Keratinocyte (primary cell): ENCODE results near the gene RBM46. TPM values are rescaled to one million over a fixed set of nuclear protein-coding genes. Genes with fewer than 3 reads are reported as not detected.

Experiments
- DNase-seq: peaks from one replicate; pipeline ENCODE4 v3.0.0-alpha.2; 2011; ENCODE audit warnings: low read depth, missing footprints, low spot score
- FAIRE-seq: peaks from 2 replicates; lab custom pipeline; 2011; peaks lifted over from hg19 to GRCh38; lab: Jason Lieb, UNC
- H2AFZ ChIP-seq: 2 replicates; pipeline ENCODE4 v1.6.0; 2012; ENCODE audit warnings: low read length, control low read depth, inconsistent platforms; ENCODE audit not compliant: control insufficient read depth
- H3K27ac ChIP-seq: 2 replicates; pipeline ENCODE4 v1.5.1; 2011; ENCODE audit warnings: low read length; ENCODE audit not compliant: control insufficient read depth, insufficient read depth
- H3K27me3 ChIP-seq: 3 replicates; pipeline ENCODE4 v1.6.0; 2011; ENCODE audit warnings: low read length; ENCODE audit not compliant: control insufficient read depth, insufficient read depth; ENCODE audit errors: extremely low read depth
- H3K36me3 ChIP-seq, 2 experiments: 2 replicates in 1 of 2; 3 replicates in 1 of 2; pipeline ENCODE4 v1.5.1; 2011; ENCODE audit warnings: low read length in 2 of 2, mild to moderate bottlenecking in 1 of 2; ENCODE audit not compliant: control insufficient read depth in 2 of 2, insufficient read depth in 2 of 2; ENCODE audit errors: extremely low read depth in 1 of 2
- H3K4me1 ChIP-seq: 3 replicates; pipeline ENCODE4 v1.5.1; 2011; ENCODE audit warnings: low read length; ENCODE audit not compliant: control insufficient read depth, insufficient read depth; ENCODE audit errors: extremely low read depth
- H3K4me2 ChIP-seq: 3 replicates; pipeline ENCODE4 v1.6.0; 2011; ENCODE audit warnings: low read depth, low read length; ENCODE audit not compliant: control insufficient read depth, insufficient read depth; ENCODE audit errors: extremely low read depth
- H3K4me3 ChIP-seq, 3 experiments: fragments of 200-600 bp in 1 of 3; sonication (generic) in 1 of 3; 2 replicates in 2 of 3; 3 replicates in 1 of 3; pipeline ENCODE4 v1.5.1; 2011 to 2016; ENCODE audit warnings: low read length in 3 of 3, mild to moderate bottlenecking in 3 of 3, control low read depth in 2 of 3, inconsistent platforms in 1 of 3, low read depth in 1 of 3, mixed read lengths in 1 of 3, mixed run types in 1 of 3, moderate library complexity in 1 of 3; ENCODE audit not compliant: control insufficient read depth in 2 of 3, insufficient read depth in 2 of 3; ENCODE audit errors: extremely low read depth in 1 of 3
- H3K79me2 ChIP-seq: 2 replicates; pipeline ENCODE4 v1.6.0; 2012; ENCODE audit warnings: low read length; ENCODE audit not compliant: control insufficient read depth, insufficient read depth
- H3K9ac ChIP-seq: 3 replicates; pipeline ENCODE4 v1.6.0; 2011; ENCODE audit warnings: low read length; ENCODE audit not compliant: control insufficient read depth, insufficient read depth; ENCODE audit errors: extremely low read depth
- H3K9me1 ChIP-seq: 3 replicates; pipeline ENCODE4 v1.6.0; 2011; ENCODE audit warnings: low read length; ENCODE audit not compliant: control insufficient read depth, insufficient read depth; ENCODE audit errors: extremely low read depth
- H3K9me3 ChIP-seq: 2 replicates; pipeline ENCODE4 v1.5.1; 2012; ENCODE audit warnings: low read depth, low read length; ENCODE audit not compliant: control insufficient read depth
- H4K20me1 ChIP-seq: 3 replicates; pipeline ENCODE4 v1.6.0; 2011; ENCODE audit warnings: low read length; ENCODE audit not compliant: control insufficient read depth, insufficient read depth; ENCODE audit errors: extremely low read depth
- EZH2 ChIP-seq: IDR thresholded peaks from one replicate; pipeline ENCODE4 v1.6.1; 2012; ENCODE audit warnings: inconsistent platforms, mild to moderate bottlenecking, low read length, moderate library complexity
- dilution Hi-C: fragments of 300-500 bp; cut with MboI; formaldehyde crosslinking; loops from one replicate; pipeline ENCODE4 v1.7.0; 2020; ENCODE audit warnings: low sequenced_read_pairs; ENCODE audit not compliant: extremely low pct_ligation_motif_present
- polyA plus RNA-seq, 5 experiments: library from polyadenylated mRNA; depleted of rRNA in 3 of 5; stranded (reverse) in 3 of 5; stranded (forward) in 1 of 5; unstranded in 1 of 5; fragments of >200 nt; gene quantifications; 1 replicate in 1 of 5; 2 replicates in 3 of 5; 3 replicates in 1 of 5; pipeline versions ENCODE4 v1.2.1 to v1.2.3, GENCODE V29; 2011 to 2012; ENCODE audit warnings: missing spikeins in 2 of 5, low read depth in 1 of 5, low replicate concordance in 1 of 5
- TF ChIP-seq, protein P1 (sequence below), 3 experiments: IDR thresholded peaks in 1 of 3; conservative IDR thresholded peaks in 1 of 3; optimal IDR thresholded peaks in 1 of 3; 2 replicates in 2 of 3; 3 replicates in 1 of 3; pipeline versions ENCODE3 to v1.5.1; 2011; ENCODE audit warnings: low read length in 3 of 3, mild to moderate bottlenecking in 3 of 3, moderate library complexity in 2 of 3, control low read depth in 1 of 3, inconsistent platforms in 1 of 3; ENCODE audit not compliant: insufficient read depth in 2 of 3; ENCODE audit errors: extremely low read depth in 1 of 3

RBM46 gene
- polyA plus RNA-seq, 1 donor (not counting 4 experiments of a cell fraction or from before 2014, with no cell fraction given): 0.04 TPM

DNA sequence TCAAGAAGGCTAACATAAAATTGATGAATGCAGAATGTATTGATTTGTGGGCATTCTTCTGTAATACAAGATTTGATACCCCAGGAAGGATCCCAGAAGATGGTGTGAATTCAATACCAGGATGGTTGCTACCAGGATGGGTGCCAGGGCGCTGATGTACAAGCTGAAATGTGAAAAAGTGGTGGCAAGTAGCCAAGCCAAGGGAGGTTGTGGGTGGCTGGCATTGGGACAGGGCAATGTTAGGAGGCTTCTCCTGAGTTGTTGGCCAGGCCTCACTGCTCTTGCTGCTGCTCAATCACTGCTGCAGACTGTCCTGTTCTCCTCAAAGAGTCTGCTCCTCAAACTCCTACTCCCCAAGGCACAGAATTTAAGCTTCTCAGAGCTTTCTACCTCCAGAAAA is 77.1 kb downstream of the RBM46 start:
- no peak overlapping the region for H2AFZ ChIP-seq
- no peaks in the 10 kb centered on the region for H3K9me1 ChIP-seq
- no peak overlapping the region for H3K9ac ChIP-seq
- H3K27ac ChIP-seq: no peak overlapping the region
- no peaks in the 10 kb centered on the region for H4K20me1 ChIP-seq
- H3K36me3 ChIP-seq: no peaks in the 10 kb centered on the region
- no peaks in the 10 kb centered on the region for H3K4me1 ChIP-seq
- no peaks in the 10 kb centered on the region for H3K9me3 ChIP-seq
- no peaks in the 10 kb centered on the region for H3K27me3 ChIP-seq
- H3K4me2 ChIP-seq: no peak overlapping the region
- H3K4me3 ChIP-seq: no peak overlapping the region
- no peaks in the 10 kb centered on the region for H3K79me2 ChIP-seq
- DNase-seq (no peak), FAIRE-seq (no peak)
- TF ChIP-seq, protein P1, sequence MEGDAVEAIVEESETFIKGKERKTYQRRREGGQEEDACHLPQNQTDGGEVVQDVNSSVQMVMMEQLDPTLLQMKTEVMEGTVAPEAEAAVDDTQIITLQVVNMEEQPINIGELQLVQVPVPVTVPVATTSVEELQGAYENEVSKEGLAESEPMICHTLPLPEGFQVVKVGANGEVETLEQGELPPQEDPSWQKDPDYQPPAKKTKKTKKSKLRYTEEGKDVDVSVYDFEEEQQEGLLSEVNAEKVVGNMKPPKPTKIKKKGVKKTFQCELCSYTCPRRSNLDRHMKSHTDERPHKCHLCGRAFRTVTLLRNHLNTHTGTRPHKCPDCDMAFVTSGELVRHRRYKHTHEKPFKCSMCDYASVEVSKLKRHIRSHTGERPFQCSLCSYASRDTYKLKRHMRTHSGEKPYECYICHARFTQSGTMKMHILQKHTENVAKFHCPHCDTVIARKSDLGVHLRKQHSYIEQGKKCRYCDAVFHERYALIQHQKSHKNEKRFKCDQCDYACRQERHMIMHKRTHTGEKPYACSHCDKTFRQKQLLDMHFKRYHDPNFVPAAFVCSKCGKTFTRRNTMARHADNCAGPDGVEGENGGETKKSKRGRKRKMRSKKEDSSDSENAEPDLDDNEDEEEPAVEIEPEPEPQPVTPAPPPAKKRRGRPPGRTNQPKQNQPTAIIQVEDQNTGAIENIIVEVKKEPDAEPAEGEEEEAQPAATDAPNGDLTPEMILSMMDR (optimal IDR thresholded peaks at IDR 0.05 in 1 of 3, IDR thresholded peaks at IDR 0.05 in 1 of 3, conservative IDR thresholded peaks at IDR 0.05 in 1 of 3; ENCODE audit: extremely low read depth in 1 of 3, insufficient read depth in 2 of 3, low read length in 3 of 3): no peak
- TF ChIP-seq EZH2: no peak
- dilution Hi-C loops: no loop called here

DNA sequence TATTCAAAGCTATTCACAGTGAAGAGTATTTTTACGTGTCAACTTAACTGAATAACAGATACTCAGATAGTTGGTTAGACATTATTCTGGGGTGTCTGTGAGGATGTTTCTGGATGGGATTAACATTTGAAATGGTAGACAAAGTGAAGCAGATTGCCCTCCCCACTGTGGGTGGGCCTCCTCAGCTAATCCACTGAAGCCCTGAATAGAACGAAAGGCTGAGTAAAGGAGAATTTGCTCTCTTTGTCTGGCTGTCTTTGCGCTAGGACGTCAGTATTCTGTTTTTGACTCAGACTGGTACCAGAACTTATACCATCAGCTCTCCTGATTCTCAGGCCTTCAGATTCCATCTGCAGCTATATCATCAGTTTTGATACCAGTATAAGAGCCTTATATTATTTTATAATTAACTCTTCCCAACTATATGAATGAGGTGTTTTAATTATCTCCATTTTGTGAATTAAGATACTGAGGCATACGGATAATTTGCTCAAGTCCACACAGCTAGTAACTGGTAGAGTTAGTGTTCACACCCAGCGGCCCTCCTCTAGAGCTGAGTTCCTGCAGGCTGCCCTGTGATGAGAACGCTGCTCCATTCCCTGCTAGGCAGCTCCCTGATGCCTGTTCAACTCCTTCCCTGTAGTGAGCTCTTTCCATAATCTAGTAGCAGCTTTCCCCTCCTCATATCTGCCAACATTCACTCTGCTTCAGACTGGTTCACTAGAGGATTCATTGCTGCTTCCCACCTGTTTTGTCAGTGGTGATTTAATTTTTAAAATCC is 87.5 kb downstream of the RBM46 start:
- Histone ChIP-seq H2AFZ (no peak overlapping the region), H3K36me3 (no peaks in the 10 kb centered on the region), H3K4me1 (no peaks in the 10 kb centered on the region), H3K27me3 (no peaks in the 10 kb centered on the region), H3K9ac (no peak overlapping the region), H3K9me3 (no peaks in the 10 kb centered on the region), H3K4me3 (no peak overlapping the region), H4K20me1 (no peaks in the 10 kb centered on the region), H3K27ac (no peak overlapping the region), H3K4me2 (no peak overlapping the region), H3K79me2 (no peaks in the 10 kb centered on the region), H3K9me1 (no peaks in the 10 kb centered on the region)
- dilution Hi-C loops: no loop called here
- FAIRE-seq (no peak), DNase-seq (no peak)
- TF ChIP-seq, protein P1 (optimal IDR thresholded peaks at IDR 0.05 in 1 of 3, IDR thresholded peaks at IDR 0.05 in 1 of 3, conservative IDR thresholded peaks at IDR 0.05 in 1 of 3; ENCODE audit: extremely low read depth in 1 of 3, insufficient read depth in 2 of 3, low read length in 3 of 3): no peak
- TF ChIP-seq EZH2: no peak
